HepG2 (cell line): ENCODE measurements around the gene LRRN4CL. TPM values are rescaled to one million over a fixed set of nuclear protein-coding genes. Genes with fewer than 3 reads are reported as not detected.
A peak's percentile ranks its signal among the peaks of the same experiment; 100 is the strongest.

Experiments used
- ATAC-seq: fragments of 200-7000 bp; cut with Tn5 transposase; 3 replicates; pipeline ENCODE4 v1.9.1; 2020; ENCODE audit warnings: mild to moderate bottlenecking, moderate library complexity
- BruUV-seq: library from RNA; stranded (reverse); fragments of 400-500 nt; replicated peaks from 2 replicates; lab custom pipeline; 2021; lab: Mats Ljungman, UMichigan
- CTCF ChIA-PET: fragments of 300-600 bp; formaldehyde crosslinking; extraction: SDS; loops from one replicate; lab custom pipeline; 2021; ENCODE audit warnings: low total read pairs, inconsistent platforms, low intra/inter-chr PET ratio; lab: Yijun Ruan, JAX
- POLR2A ChIA-PET: fragments of 350-600 bp; sonication (Branson Sonifier 250); formaldehyde crosslinking; loops from one replicate; lab custom pipeline; 2020; ENCODE audit warnings: antibody characterized with exemption, inconsistent platforms; lab: Yijun Ruan, JAX
- DNase-seq: peaks from one replicate; pipeline ENCODE4 v3.0.0-alpha.2; 2015; ENCODE audit warnings: low spot score
- FAIRE-seq: peaks from 3 replicates; lab custom pipeline; 2011; peaks lifted over from hg19 to GRCh38; lab: Jason Lieb, UNC
- H2AFZ ChIP-seq: one replicate; pipeline ENCODE4 v1.6.1; 2011; ENCODE audit warnings: low read length, inconsistent platforms
- H3K27ac ChIP-seq: fragments of 300-600 bp; 3 replicates; pipeline ENCODE4 v1.8.0; 2011; ENCODE audit warnings: mixed run types, mild to moderate bottlenecking, mixed read lengths, low read length, inconsistent platforms; ENCODE audit not compliant: insufficient read depth; ENCODE audit errors: extremely low read length
- H3K27me3 ChIP-seq, 2 experiments: fragments of 200-600 bp in 1 of 2; 2 replicates in 1 of 2; 3 replicates in 1 of 2; pipeline versions ENCODE4 v1.6.0 to v1.8.0; 2011; ENCODE audit warnings: low read length in 2 of 2, mild to moderate bottlenecking in 2 of 2, moderate library complexity in 2 of 2, inconsistent platforms in 1 of 2; ENCODE audit not compliant: insufficient read depth in 2 of 2, control insufficient read depth in 1 of 2
- H3K36me3 ChIP-seq, 2 experiments: fragments of 200-600 bp in 1 of 2; replicated peaks in 1 of 2; 2 replicates in 1 of 2; 3 replicates in 1 of 2; pipeline versions ENCODE4 v1.5.1 to v1.8.0; 2011; ENCODE audit warnings: low read length in 2 of 2, inconsistent platforms in 1 of 2; ENCODE audit not compliant: insufficient read depth in 2 of 2, control insufficient read depth in 1 of 2
- H3K4me1 ChIP-seq: 2 replicates; pipeline ENCODE4 v1.5.1; 2012; ENCODE audit warnings: low read length, inconsistent platforms; ENCODE audit not compliant: insufficient read depth
- H3K4me2 ChIP-seq: 2 replicates; pipeline ENCODE4 v1.6.0; 2011; ENCODE audit warnings: low read depth, low read length, inconsistent platforms
- H3K4me3 ChIP-seq, 3 experiments: fragments of 200-600 bp in 1 of 3; sonication (generic), shearing (Covaris generic) in 1 of 3; replicated peaks in 1 of 3; 2 replicates each; pipeline ENCODE4 v1.5.1; 2011 to 2016; ENCODE audit warnings: low read length in 3 of 3, inconsistent platforms in 2 of 3, low read depth in 2 of 3, mild to moderate bottlenecking in 2 of 3, control low read depth in 1 of 3, mixed read lengths in 1 of 3; ENCODE audit not compliant: insufficient read depth in 1 of 3
- H3K79me2 ChIP-seq: one replicate; pipeline ENCODE4 v1.6.1; 2011; ENCODE audit warnings: low read length, inconsistent platforms; ENCODE audit not compliant: insufficient read depth
- H3K9ac ChIP-seq: 2 replicates; pipeline ENCODE4 v1.6.0; 2011; ENCODE audit warnings: mild to moderate bottlenecking, low read depth, low read length, inconsistent platforms; ENCODE audit not compliant: insufficient read depth
- H3K9me3 ChIP-seq: 2 replicates; pipeline ENCODE4 v1.5.1; 2012; ENCODE audit warnings: mild to moderate bottlenecking, low read length
- H4K20me1 ChIP-seq: 2 replicates; pipeline ENCODE4 v1.6.0; 2011; ENCODE audit warnings: inconsistent platforms, mild to moderate bottlenecking, low read length, moderate library complexity; ENCODE audit not compliant: insufficient read depth
- GLMP ChIP-seq: sonication (generic); formaldehyde crosslinking; IDR thresholded peaks from 2 replicates; pipeline ENCODE4 v1.9.0; 2021; ENCODE audit warnings: missing genetic modification reagents, mild to moderate bottlenecking, borderline replicate concordance
- MED8 ChIP-seq: sonication (generic); formaldehyde crosslinking; IDR thresholded peaks from 2 replicates; pipeline ENCODE4 v1.8.1; 2023; ENCODE audit warnings: mild to moderate bottlenecking, missing genetic modification reagents; ENCODE audit not compliant: insufficient replicate concordance
- NFE2L2 ChIP-seq: fragments of 150-350 bp; IDR thresholded peaks from 2 replicates; pipeline ENCODE4 v1.6.1; 2014; ENCODE audit warnings: low read length
- PHF8 ChIP-seq: sonication (generic); formaldehyde crosslinking; IDR thresholded peaks from 2 replicates; pipeline ENCODE4 v1.5.0; 2020; ENCODE audit warnings: missing genetic modification reagents
- SMAD9 ChIP-seq: sonication (generic); formaldehyde crosslinking; IDR thresholded peaks from 2 replicates; pipeline ENCODE4 v1.5.1; 2020; ENCODE audit warnings: mild to moderate bottlenecking, missing genetic modification reagents
- SMYD3 ChIP-seq: sonication (generic); formaldehyde crosslinking; IDR thresholded peaks from 2 replicates; pipeline ENCODE4 v1.8.1; 2023; ENCODE audit warnings: mild to moderate bottlenecking, missing genetic modification reagents
- SP4 ChIP-seq: sonication (generic); formaldehyde crosslinking; IDR thresholded peaks from 2 replicates; pipeline ENCODE4 v1.8.1; 2023; ENCODE audit warnings: mild to moderate bottlenecking, missing genetic modification reagents
- TCF7L2 ChIP-seq: IDR thresholded peaks from 2 replicates; pipeline ENCODE4 v1.6.1; 2011; ENCODE audit warnings: mild to moderate bottlenecking, low read depth, low read length, moderate library complexity
- XBP1 ChIP-seq: sonication (generic); formaldehyde crosslinking; IDR thresholded peaks from 2 replicates; pipeline ENCODE4 v1.5.0; 2020; ENCODE audit warnings: missing genetic modification reagents
- XRCC5 ChIP-seq: fragments of 200-400 bp; formaldehyde crosslinking; optimal IDR thresholded peaks from 2 replicates; pipeline ENCODE3; 2017; ENCODE audit warnings: mild to moderate bottlenecking, low read length
- ZBTB40 ChIP-seq, 2 experiments: fragments of 450-650 bp in 1 of 2; sonication (generic) in 1 of 2; formaldehyde crosslinking in 1 of 2; IDR thresholded peaks; 2 replicates each; pipeline versions ENCODE4 v1.6.1 to v1.8.0; 2016 to 2022; ENCODE audit warnings: antibody characterized with exemption in 1 of 2, mild to moderate bottlenecking in 1 of 2, missing genetic modification reagents in 1 of 2
- ZFP36L2 ChIP-seq: sonication (generic); formaldehyde crosslinking; IDR thresholded peaks from 2 replicates; pipeline ENCODE4 v1.4.0; 2020; ENCODE audit warnings: missing genetic modification reagents
- ZNF615 ChIP-seq: sonication (generic); formaldehyde crosslinking; IDR thresholded peaks from 2 replicates; pipeline ENCODE4 v1.5.0; 2020; ENCODE audit warnings: mild to moderate bottlenecking, missing genetic modification reagents, borderline replicate concordance
- ZNF704 ChIP-seq: sonication (generic); formaldehyde crosslinking; IDR thresholded peaks from 2 replicates; pipeline ENCODE4 v1.8.1; 2023; ENCODE audit warnings: mild to moderate bottlenecking, inconsistent platforms, moderate library complexity, missing genetic modification reagents, borderline replicate concordance
- WGBS: methylation state at CpG from one replicate; pipeline ENCODE4 v1.1.6; 2017; ENCODE audit warnings: low lambda C conversion rate; 5-methylcytosine and 5-hydroxymethylcytosine counted together
- in situ Hi-C: cut with HindIII; loops from 2 replicates; pipeline ENCODE4 v1.10.0; 2017; ENCODE audit warnings: low pct_unique_long_range_greater_than_20kb; ENCODE audit not compliant: extremely low pct_ligation_motif_present
- intact Hi-C: fragments of 100-400 bp; cut with micrococcal nuclease; formaldehyde crosslinking; loops from one replicate; pipeline ENCODE4 v1.10.0; 2022; ENCODE audit not compliant: unreplicated experiment
- polyA plus RNA-seq, 8 experiments: library from polyadenylated mRNA; depleted of rRNA in 3 of 8; stranded (reverse) in 7 of 8; unstranded in 1 of 8; fragments of >200 nt; fragmentation: Illumina TruSeq in 4 of 8; extraction: Trizol in 4 of 8; gene quantifications; 2 replicates each; pipeline versions ENCODE4 v1.2.1 to v1.2.3, GENCODE V29; 2011 to 2016; ENCODE audit warnings: low read depth in 4 of 8, missing spikeins in 1 of 8, mixed read lengths in 1 of 8; ENCODE audit not compliant: insufficient read depth in 1 of 8
- total RNA-seq, 5 experiments: library from RNA; depleted of rRNA; stranded (reverse); fragments of >200 nt; fragmentation: Illumina TruSeq; extraction: Trizol; gene quantifications; 2 replicates each; pipeline ENCODE4 v1.2.3, GENCODE V29; 2016; ENCODE audit warnings: low read depth in 1 of 5

The LRRN4CL gene
- total and polyA plus RNA-seq, 2 of the 13 experiments (the other 11 are each of a cell fraction or from before 2014, with no cell fraction given) = 0.11 TPM; not detected in 1

- DNase-seq = no peak
- intact Hi-C loops = no loop called here
- peak overlapping the region; percentile 96 for H3K9ac ChIP-seq
- POLR2A ChIA-PET = interaction anchor here (0.9 to 6.6 kb wide), 30 partner anchors 8 to 247 kb away, joined by 3 to 53 read pairs (median 6); partner anchors contain the start of genes AHNAK, B3GAT3, EEF1G and GANAB
- WGBS = 4% methylated on average over 15 of the region's 17 CpGs
- H3K36me3 ChIP-seq = peaks cover 0 to 15% of the 10 kb centered on the region in 2 experiments; a peak in 2 of 5 replicates
- no peaks in the 10 kb centered on the region for H3K9me3 ChIP-seq
- H3K79me2 ChIP-seq = peaks cover 37% of the 10 kb centered on the region
- peak; percentile 22 for ATAC-seq
- CTCF ChIA-PET = no interaction called here
- H2AFZ ChIP-seq = peak overlapping the region; percentile 80
- in situ Hi-C loops = no loop called here
- FAIRE-seq = peak; percentile 62
- H3K4me3 ChIP-seq = peak overlapping the region; percentile 76 to 98 (median 91)
- peak overlapping the region; percentile 76 for H3K4me2 ChIP-seq
- BruUV-seq = TSS peak; percentile 61
- H4K20me1 ChIP-seq = no peaks in the 10 kb centered on the region; the same call in none of the 2 replicates
- H3K27me3 ChIP-seq = no peaks in the 10 kb centered on the region; a peak in 1 of 5 replicates
- H3K27ac ChIP-seq = peak overlapping the region; percentile 90
- peaks cover 65% of the 10 kb centered on the region for H3K4me1 ChIP-seq
- no peak for TF ChIP-seq TCF7L2
- no peak for TF ChIP-seq MED8 (CRISPR knock-in tag)
- TF ChIP-seq PHF8 = no peak
- TF ChIP-seq XRCC5 = no peak
- TF ChIP-seq GLMP = no peak
- TF ChIP-seq ZNF615 = no peak
- TF ChIP-seq XBP1 = no peak
- no peak for TF ChIP-seq ZNF704
- TF ChIP-seq SMYD3 (CRISPR knock-in tag) = no peak
- no peak for TF ChIP-seq ZBTB40 (IDR thresholded peaks at IDR 0.05)
- no peak for TF ChIP-seq ZBTB40 (CRISPR knock-in tag; IDR thresholded peaks at IDR 0.05)
- TF ChIP-seq SMAD9 (CRISPR knock-in tag) = 0 out of 2 replicates have a peak, but pooled peaks have one; percentile 7
- no peak for TF ChIP-seq ZFP36L2
- TF ChIP-seq SP4 = no peak
- no peak for TF ChIP-seq NFE2L2
These were observed 18.1 kb downstream of the LRRN4CL start for GRCh38 chr11:62671236-62671607.
